ENCODE results near the gene SLC50A1.
"Not testable (repeated sequence)": the region's sequence is repeated elsewhere in the genome, so short reads cannot be mapped to it uniquely, and the experiment has no call there.

SLC50A1 gene

DNA sequence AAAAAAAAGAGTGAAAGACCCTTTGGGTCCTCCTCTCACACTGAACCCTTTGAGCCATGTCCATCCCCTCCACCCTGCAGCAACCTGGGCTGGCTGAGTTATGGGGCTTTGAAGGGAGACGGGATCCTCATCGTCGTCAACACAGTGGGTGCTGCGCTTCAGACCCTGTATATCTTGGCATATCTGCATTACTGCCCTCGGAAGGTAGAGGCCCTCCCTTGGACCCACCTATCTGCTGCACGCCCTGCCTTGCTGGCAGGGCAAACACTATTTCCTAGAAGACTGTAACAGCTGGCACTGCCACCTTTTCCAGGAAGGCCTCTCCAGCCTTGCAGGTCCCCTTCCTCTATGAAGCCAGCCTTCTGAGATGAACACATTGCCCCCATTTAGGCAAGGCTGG is 1.1 kb downstream of the SLC50A1 start:
- Histone ChIP-seq H3K4me3 (ENCODE audit: low read length in 2 of 2) (peak overlapping the region in 1 of 2 donors; percentile 64), H3K4me1 (ENCODE audit: control insufficient read depth, insufficient read depth, low read length) (peaks cover 36% of the 10 kb centered on the region), H3K27ac (ENCODE audit: low read length) (peak overlapping the region; percentile 98), H3K9me3 (ENCODE audit: control insufficient read depth in 2 of 2, low read length in 2 of 2) (no peaks in the 10 kb centered on the region), H3K36me3 (ENCODE audit: control insufficient read depth in 2 of 2, insufficient read depth in 2 of 2, low read length in 2 of 2) (peaks cover 21 to 25% of the 10 kb centered on the region in 2 donors), H3K27me3 (ENCODE audit: control insufficient read depth in 1 of 2, insufficient read depth in 2 of 2, low read length in 2 of 2) (no peaks in the 10 kb centered on the region), H3K9ac (ENCODE audit: low read length in 2 of 2) (peak overlapping the region in 1 of 2 donors; percentile 55)

DNA sequence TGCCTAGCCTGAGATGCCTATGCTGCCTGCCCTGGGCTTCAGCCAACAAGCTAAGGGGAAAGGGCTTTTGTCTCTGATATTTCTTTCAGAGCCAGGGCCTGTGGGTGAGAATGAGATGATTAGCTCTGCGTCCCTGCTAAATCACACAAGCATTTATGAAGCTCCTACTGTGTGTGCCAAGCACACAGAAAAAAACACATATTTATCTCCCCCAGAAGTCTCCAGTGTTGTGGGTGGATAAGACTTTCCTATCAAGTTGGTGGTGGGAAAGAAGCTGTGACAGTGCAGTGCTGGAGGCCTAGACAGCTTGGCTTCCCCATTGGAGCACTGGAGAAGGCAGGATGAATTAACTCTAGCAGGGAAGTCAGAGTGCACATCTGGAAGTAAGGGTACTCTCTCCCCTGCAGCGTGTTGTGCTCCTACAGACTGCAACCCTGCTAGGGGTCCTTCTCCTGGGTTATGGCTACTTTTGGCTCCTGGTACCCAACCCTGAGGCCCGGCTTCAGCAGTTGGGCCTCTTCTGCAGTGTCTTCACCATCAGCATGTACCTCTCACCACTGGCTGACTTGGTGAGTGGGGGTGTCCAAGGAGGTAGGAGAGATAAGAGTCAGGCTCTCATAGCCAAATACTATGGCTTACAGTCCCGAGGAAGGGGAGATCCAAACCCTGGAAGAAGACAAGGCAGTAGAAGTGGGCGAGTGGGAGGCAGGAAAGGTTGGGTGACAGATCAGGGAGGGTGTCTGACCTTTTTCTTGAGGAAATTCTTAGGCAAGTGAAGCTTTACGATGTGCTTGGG is 1.7 kb downstream of the SLC50A1 start:
- Histone ChIP-seq H3K4me1 (ENCODE audit: control insufficient read depth, insufficient read depth, low read length) (peaks cover 33% of the 10 kb centered on the region), H3K4me3 (ENCODE audit: low read length in 2 of 2) (peak overlapping the region in 1 of 2 donors; percentile 64), H3K27me3 (ENCODE audit: control insufficient read depth in 1 of 2, insufficient read depth in 2 of 2, low read length in 2 of 2) (no peaks in the 10 kb centered on the region), H3K9me3 (ENCODE audit: control insufficient read depth in 2 of 2, low read length in 2 of 2) (no peaks in the 10 kb centered on the region), H3K36me3 (ENCODE audit: control insufficient read depth in 2 of 2, insufficient read depth in 2 of 2, low read length in 2 of 2) (peaks cover 19 to 23% of the 10 kb centered on the region in 2 donors), H3K9ac (ENCODE audit: low read length in 2 of 2) (peak overlapping the region in 1 of 2 donors; percentile 55), H3K27ac (ENCODE audit: low read length) (no peak overlapping the region)

DNA sequence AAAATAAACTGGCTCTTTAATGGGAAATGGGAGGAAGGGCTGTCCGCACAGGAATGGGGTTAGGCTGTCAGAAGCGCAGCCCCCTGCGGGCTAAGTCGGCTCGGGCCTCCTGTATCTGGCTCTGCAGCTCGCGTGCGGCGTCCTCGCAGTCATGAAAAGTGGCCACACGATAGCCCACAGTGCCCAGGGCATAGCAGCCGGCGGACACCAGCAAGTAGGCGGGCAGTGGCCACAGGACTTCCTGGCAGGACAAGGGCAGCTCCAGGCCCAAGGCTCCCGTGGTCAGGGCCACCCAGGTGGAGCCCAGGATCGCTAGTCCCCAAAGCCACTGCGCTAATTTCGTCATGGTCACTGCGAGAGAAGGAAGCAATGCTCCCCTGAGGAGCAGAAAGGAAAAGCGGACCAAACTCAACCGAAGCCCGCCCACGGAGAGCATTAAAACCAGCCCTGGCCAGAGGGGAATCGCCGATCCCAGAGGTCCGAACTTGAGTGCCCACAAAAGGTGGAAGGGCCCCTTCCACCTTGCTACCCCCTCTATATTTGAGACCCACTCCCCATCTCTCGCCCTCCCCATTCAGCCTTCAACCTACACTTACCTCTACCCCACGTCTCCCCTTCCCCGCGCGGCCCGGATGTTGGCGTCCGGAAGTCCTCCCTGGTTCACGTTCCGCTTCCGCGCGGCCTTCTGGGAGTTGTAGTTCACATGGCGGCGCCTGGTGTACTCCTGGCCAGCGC is 4.4 kb downstream of the SLC50A1 start, which contains the start of gene DPM3:
DPM3 (minus strand) TSS at position 637 of the 735 bp plus-strand sequence; CDS start at position 346, 291 bp downstream.
- no peaks in the 10 kb centered on the region for H3K27me3 ChIP-seq (ENCODE audit: control insufficient read depth in 1 of 2, insufficient read depth in 2 of 2, low read length in 2 of 2)
- H3K4me1 ChIP-seq (ENCODE audit: control insufficient read depth, insufficient read depth, low read length), result peaks cover 24% of the 10 kb centered on the region
- peak within 1 kb of the TSS; percentile 81 to 96 for H3K9ac ChIP-seq (ENCODE audit: low read length in 2 of 2)
- peak within 1 kb of the TSS; percentile 82 for H3K27ac ChIP-seq (ENCODE audit: low read length)
- H3K4me3 ChIP-seq (ENCODE audit: low read length in 2 of 2), result peak within 1 kb of the TSS; percentile 85 to 96
- peaks cover 0 to 7% of the 10 kb centered on the region in 2 donors for H3K36me3 ChIP-seq (ENCODE audit: control insufficient read depth in 2 of 2, insufficient read depth in 2 of 2, low read length in 2 of 2)
- no peaks in the 10 kb centered on the region for H3K9me3 ChIP-seq (ENCODE audit: control insufficient read depth in 2 of 2, low read length in 2 of 2)

DNA sequence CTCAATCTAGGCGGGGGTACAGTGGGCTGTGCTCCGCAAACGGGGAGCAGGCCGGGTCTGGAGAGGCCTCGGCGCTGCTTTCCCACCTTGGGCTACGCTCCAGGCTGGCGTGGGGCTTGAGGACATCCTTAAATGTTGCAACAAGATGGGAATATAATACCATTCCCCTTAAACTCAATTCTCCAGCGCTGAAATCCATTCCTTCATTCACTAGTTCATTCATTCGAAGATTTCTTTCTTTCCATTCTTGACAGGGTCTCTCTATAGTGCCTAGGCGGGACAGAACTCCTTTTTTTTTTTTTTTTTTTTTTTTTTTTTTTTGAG is 4.9 kb downstream of the SLC50A1 start:
- Histone ChIP-seq H3K9me3 (ENCODE audit: control insufficient read depth in 2 of 2, low read length in 2 of 2) (no peaks in the 10 kb centered on the region), H3K27me3 (ENCODE audit: control insufficient read depth in 1 of 2, insufficient read depth in 2 of 2, low read length in 2 of 2) (no peaks in the 10 kb centered on the region), H3K4me3 (ENCODE audit: low read length in 2 of 2) (peak overlapping the region; percentile 85 to 96), H3K27ac (ENCODE audit: low read length) (peak overlapping the region; percentile 82), H3K4me1 (ENCODE audit: control insufficient read depth, insufficient read depth, low read length) (peaks cover 21% of the 10 kb centered on the region), H3K36me3 (ENCODE audit: control insufficient read depth in 2 of 2, insufficient read depth in 2 of 2, low read length in 2 of 2) (peaks cover 0 to 7% of the 10 kb centered on the region in 2 donors), H3K9ac (ENCODE audit: low read length in 2 of 2) (no peak overlapping the region)

DNA sequence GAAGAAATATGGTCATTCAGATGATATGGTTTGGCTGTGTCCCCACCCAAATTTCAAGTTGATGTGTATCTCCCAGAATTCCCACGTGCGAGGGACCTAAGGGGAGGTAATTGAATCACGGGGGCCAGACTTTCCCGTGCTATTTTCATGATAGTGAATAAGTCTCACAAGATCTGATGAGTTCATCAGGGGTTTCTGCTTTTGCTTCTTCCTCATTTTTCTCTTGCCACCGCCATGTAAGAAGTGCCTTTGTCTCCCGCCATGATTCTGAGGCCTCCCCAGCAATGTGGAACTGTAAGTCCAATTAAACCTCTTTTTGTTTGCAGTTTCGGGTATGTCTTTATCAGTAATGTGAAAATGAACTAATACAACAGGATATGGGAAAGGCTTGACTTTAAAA is 6.1 kb downstream of the SLC50A1 start:
- H3K4me1 ChIP-seq (ENCODE audit: control insufficient read depth, insufficient read depth, low read length), result peaks cover 18% of the 10 kb centered on the region
- no peak overlapping the region for H3K4me3 ChIP-seq (ENCODE audit: low read length in 2 of 2)

DNA sequence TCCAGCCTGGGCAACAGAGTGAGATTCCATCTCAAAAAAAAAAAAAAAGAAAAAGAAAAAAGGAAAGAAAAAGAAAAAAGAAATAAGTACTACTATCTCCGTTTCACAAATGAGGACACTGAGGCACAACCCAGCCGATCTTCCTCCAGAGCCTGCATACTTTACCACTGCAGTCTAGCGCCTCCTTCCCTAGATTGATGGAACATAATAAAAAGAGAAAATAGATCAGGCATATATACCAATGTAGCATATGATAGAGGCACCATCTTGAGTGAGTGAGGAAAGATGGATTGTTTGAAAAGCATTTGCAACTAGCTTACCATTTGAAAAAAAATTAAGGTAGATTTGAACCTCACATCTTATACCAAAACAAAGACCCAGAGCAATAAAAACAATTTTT is 9.8 kb downstream of the SLC50A1 start:
- Histone ChIP-seq H3K9me3 (ENCODE audit: control insufficient read depth in 2 of 2, low read length in 2 of 2) (no peaks in the 10 kb centered on the region), H3K4me3 (ENCODE audit: low read length in 2 of 2) (no peak overlapping the region), H3K27ac (ENCODE audit: low read length) (no peak overlapping the region), H3K27me3 (ENCODE audit: control insufficient read depth in 1 of 2, insufficient read depth in 2 of 2, low read length in 2 of 2) (peaks cover 0 to 2% of the 10 kb centered on the region in 2 donors), H3K4me1 (ENCODE audit: control insufficient read depth, insufficient read depth, low read length) (no peaks in the 10 kb centered on the region), H3K36me3 (ENCODE audit: control insufficient read depth in 2 of 2, insufficient read depth in 2 of 2, low read length in 2 of 2) (no peaks in the 10 kb centered on the region), H3K9ac (ENCODE audit: low read length in 2 of 2) (no peak overlapping the region)

More for the DNA sequence above, 6.1 kb downstream of the SLC50A1 start:
- Histone ChIP-seq H3K9me3 (ENCODE audit: control insufficient read depth in 2 of 2, low read length in 2 of 2) (no peaks in the 10 kb centered on the region), H3K27me3 (ENCODE audit: control insufficient read depth in 1 of 2, insufficient read depth in 2 of 2, low read length in 2 of 2) (peaks cover 0 to 2% of the 10 kb centered on the region in 2 donors), H3K36me3 (ENCODE audit: control insufficient read depth in 2 of 2, insufficient read depth in 2 of 2, low read length in 2 of 2) (peaks cover 0 to 7% of the 10 kb centered on the region in 2 donors), H3K27ac (ENCODE audit: low read length) (no peak overlapping the region), H3K9ac (ENCODE audit: low read length in 2 of 2) (no peak overlapping the region)

DNA sequence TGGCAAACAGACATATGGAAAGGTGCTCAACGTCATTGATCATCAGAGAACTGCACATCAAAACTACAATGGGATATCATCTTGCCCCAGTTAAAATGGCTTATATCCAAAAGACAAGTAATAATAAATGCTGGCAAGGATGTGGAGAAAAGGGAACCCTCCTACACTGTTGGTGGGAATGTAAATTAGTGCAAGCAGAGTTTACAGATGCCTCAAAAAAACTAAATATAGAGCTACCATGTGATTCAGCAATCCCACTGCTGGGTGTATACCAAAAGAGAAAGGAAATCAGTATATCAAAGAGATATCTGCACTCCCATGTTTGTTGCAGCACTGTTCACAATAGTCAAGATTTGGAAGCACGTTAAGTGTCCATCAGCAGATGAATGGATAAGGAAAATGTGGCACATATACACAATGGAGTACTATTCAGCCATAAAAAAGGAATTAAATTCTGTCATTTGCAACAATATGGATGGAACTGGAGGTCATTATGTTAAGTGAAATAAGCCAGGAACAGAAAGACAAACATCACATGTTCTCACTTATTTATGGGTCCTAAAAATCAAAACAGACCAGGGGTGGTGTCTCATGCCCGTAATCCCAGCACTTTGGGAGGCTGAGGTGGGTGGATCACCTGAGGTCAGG is 20.5 kb downstream of the SLC50A1 start:
- H3K27me3 ChIP-seq (ENCODE audit: control insufficient read depth in 1 of 2, insufficient read depth in 2 of 2, low read length in 2 of 2); H3K4me3 ChIP-seq (ENCODE audit: low read length in 2 of 2); H3K9ac ChIP-seq (ENCODE audit: low read length in 2 of 2); H3K4me1 ChIP-seq (ENCODE audit: control insufficient read depth, insufficient read depth, low read length); H3K36me3 ChIP-seq (ENCODE audit: control insufficient read depth in 2 of 2, insufficient read depth in 2 of 2, low read length in 2 of 2); H3K9me3 ChIP-seq (ENCODE audit: control insufficient read depth in 2 of 2, low read length in 2 of 2); H3K27ac ChIP-seq (ENCODE audit: low read length): not testable (repeated sequence)

DNA sequence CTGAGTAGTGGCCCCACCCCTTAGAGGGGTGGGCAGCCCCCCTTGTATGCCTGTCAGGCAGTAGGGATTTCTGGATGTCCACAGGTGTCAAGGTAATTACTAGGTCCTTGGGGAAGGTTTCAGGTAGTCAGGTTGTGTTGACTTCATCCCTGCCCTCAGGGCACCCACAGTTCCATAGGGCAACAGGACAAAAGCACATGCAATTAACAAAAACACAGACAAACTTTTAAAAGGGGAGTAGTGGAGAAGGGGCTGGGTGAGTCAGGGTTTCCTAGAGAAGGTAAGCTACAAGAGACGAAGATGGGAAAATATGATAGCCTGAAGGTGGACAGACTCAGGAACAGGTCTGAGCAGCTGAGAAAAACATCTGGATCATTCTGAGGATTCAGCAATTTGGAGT is 23.3 kb downstream of the SLC50A1 start:
- Histone ChIP-seq H3K27me3 (ENCODE audit: control insufficient read depth in 1 of 2, insufficient read depth in 2 of 2, low read length in 2 of 2) (no peaks in the 10 kb centered on the region), H3K9ac (ENCODE audit: low read length in 2 of 2) (no peak overlapping the region), H3K36me3 (ENCODE audit: control insufficient read depth in 2 of 2, insufficient read depth in 2 of 2, low read length in 2 of 2) (no peaks in the 10 kb centered on the region), H3K4me1 (ENCODE audit: control insufficient read depth, insufficient read depth, low read length) (no peaks in the 10 kb centered on the region), H3K4me3 (ENCODE audit: low read length in 2 of 2) (no peak overlapping the region), H3K9me3 (ENCODE audit: control insufficient read depth in 2 of 2, low read length in 2 of 2) (no peaks in the 10 kb centered on the region), H3K27ac (ENCODE audit: low read length) (no peak overlapping the region)

DNA sequence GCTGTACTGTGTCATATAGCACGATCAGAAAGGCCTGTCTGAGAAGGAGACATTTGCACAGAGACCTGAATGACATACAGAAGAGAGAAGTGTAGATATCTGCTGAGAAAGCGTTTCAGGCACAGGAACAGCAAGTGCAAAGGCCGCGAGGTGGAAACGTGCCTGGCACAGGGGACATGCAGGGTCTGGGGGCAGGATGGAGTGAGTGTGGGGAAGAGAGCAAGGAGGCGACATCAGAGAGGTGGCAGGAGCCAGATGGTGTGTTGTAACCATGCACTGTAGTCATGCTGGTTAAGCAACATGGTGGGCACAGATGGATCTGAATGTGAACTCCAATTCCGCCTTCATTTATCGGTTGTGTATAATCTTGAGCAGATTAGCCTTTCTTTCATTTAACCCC is 24.5 kb downstream of the SLC50A1 start:
- Histone ChIP-seq H3K4me1 (ENCODE audit: control insufficient read depth, insufficient read depth, low read length) (no peaks in the 10 kb centered on the region), H3K27ac (ENCODE audit: low read length) (no peak overlapping the region), H3K9ac (ENCODE audit: low read length in 2 of 2) (no peak overlapping the region), H3K4me3 (ENCODE audit: low read length in 2 of 2) (no peak overlapping the region), H3K36me3 (ENCODE audit: control insufficient read depth in 2 of 2, insufficient read depth in 2 of 2, low read length in 2 of 2) (no peaks in the 10 kb centered on the region), H3K9me3 (ENCODE audit: control insufficient read depth in 2 of 2, low read length in 2 of 2) (no peaks in the 10 kb centered on the region), H3K27me3 (ENCODE audit: control insufficient read depth in 1 of 2, insufficient read depth in 2 of 2, low read length in 2 of 2) (no peaks in the 10 kb centered on the region)

DNA sequence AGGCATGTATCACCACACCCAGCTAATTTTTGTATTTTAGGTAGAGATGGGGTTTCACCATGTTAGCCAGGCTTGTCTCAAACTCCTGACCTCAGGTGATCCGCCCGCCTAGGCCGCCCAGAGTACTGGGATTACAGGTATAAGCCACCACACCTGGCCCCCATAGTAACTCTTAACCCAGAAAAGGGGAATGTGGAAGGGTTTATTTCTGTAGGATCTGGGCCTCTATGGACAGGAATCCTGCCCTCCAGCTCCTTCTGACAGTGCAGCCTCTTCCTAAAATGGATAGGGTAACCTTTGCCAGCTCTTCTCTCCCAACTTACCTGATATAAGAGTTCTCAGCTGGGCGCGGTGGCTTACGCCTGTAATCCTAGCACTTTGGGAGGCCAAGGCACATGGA is 27.0 kb downstream of the SLC50A1 start:
- H3K27ac ChIP-seq (ENCODE audit: low read length); H3K4me3 ChIP-seq (ENCODE audit: low read length in 2 of 2); H3K27me3 ChIP-seq (ENCODE audit: control insufficient read depth in 1 of 2, insufficient read depth in 2 of 2, low read length in 2 of 2); H3K9ac ChIP-seq (ENCODE audit: low read length in 2 of 2); H3K4me1 ChIP-seq (ENCODE audit: control insufficient read depth, insufficient read depth, low read length); H3K36me3 ChIP-seq (ENCODE audit: control insufficient read depth in 2 of 2, insufficient read depth in 2 of 2, low read length in 2 of 2); H3K9me3 ChIP-seq (ENCODE audit: control insufficient read depth in 2 of 2, low read length in 2 of 2): not testable (repeated sequence)
